OCI-LY3 (cell line): ENCODE measurements around the gene KATNAL2.

ENCODE experiments used
- H2AFZ ChIP-seq: fragments of 200-600, 300-600 bp; shearing (Covaris generic); 2 replicates; pipeline ENCODE4 v1.6.0; 2014; ENCODE audit warnings: antibody characterized with exemption, low read depth, low read length
- H3K27ac ChIP-seq: fragments of 200-600, 300-600 bp; sonication (generic); 2 replicates; pipeline ENCODE4 v1.5.1; 2014; ENCODE audit warnings: mild to moderate bottlenecking, low read length, moderate library complexity, mixed read lengths
- H3K27me3 ChIP-seq: fragments of 200-600, 300-600 bp; sonication (generic); 2 replicates; pipeline ENCODE4 v1.6.1; 2014; ENCODE audit warnings: low read depth, low read length, mixed read lengths
- H3K36me3 ChIP-seq: fragments of 200-600, 300-600 bp; sonication (generic); replicated peaks from 2 replicates; pipeline ENCODE3; 2014; ENCODE audit warnings: low read depth, low read length, mixed read lengths
- H3K4me1 ChIP-seq: fragments of 300-600, 200-600 bp; sonication (generic); 2 replicates; pipeline ENCODE4 v1.6.1; 2014; ENCODE audit warnings: low read length, mixed read lengths
- H3K4me2 ChIP-seq: fragments of 200-600, 300-600 bp; sonication (generic); 2 replicates; pipeline ENCODE4 v1.6.1; 2014; ENCODE audit warnings: low read length, mixed read lengths
- H3K4me3 ChIP-seq: fragments of 300-600, 200-600 bp; sonication (generic); 2 replicates; pipeline ENCODE4 v1.5.1; 2014; ENCODE audit warnings: antibody characterized with exemption, mild to moderate bottlenecking, low read length, moderate library complexity
- H3K79me2 ChIP-seq: fragments of 300-600, 200-600 bp; shearing (Covaris generic); 2 replicates; pipeline ENCODE4 v1.6.1; 2014; ENCODE audit warnings: mild to moderate bottlenecking, low read length, mixed read lengths
- H3K9ac ChIP-seq: fragments of 300-600, 200-600 bp; shearing (Covaris generic); 2 replicates; pipeline ENCODE4 v1.6.0; 2014; ENCODE audit warnings: mild to moderate bottlenecking, low read length, moderate library complexity
- H3K9me3 ChIP-seq: fragments of 200-600, 300-600 bp; shearing (Covaris generic); 2 replicates; pipeline ENCODE4 v1.6.1; 2014; ENCODE audit warnings: low read length, mixed read lengths; ENCODE audit not compliant: insufficient read depth
- H4K20me1 ChIP-seq: fragments of 200-600, 300-600 bp; sonication (generic); 2 replicates; pipeline ENCODE4 v1.6.1; 2016; ENCODE audit warnings: low read length, mixed read lengths; ENCODE audit not compliant: insufficient read depth
- EZH2phosphoT487 ChIP-seq: fragments of 200-600 bp; shearing (Covaris generic); IDR thresholded peaks from 2 replicates; pipeline ENCODE4 v1.6.1; 2018; ENCODE audit warnings: antibody characterized with exemption, mixed run types, low read depth
- TF ChIP-seq, protein P1 (sequence below): fragments of 200-600, 300-600 bp; sonication (generic); IDR thresholded peaks from 2 replicates; pipeline ENCODE4 v1.5.1; 2014; ENCODE audit warnings: antibody characterized with exemption, low read length, low read depth

Gene KATNAL2

DNA sequence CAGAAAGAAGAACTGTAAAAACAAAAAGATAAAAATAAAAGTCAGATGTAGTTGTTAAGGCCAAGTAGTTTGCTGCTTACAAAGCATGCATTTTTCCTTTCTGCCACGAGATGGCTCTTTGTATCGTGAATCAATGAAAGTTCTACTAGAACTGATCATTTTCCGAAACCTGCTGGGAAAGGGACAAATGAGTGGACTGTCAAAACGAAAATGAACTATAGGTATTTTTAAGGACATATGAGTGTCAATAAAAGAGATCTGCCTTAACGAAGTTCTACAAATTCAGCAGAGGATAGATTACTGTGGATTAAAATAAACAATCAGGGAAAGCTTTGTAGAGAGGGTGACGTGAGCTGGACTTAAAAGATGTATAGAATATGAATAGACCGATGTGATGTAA is 133.1 kb downstream of the KATNAL2 start:
- Histone ChIP-seq H4K20me1 (no peaks in the 10 kb centered on the region), H3K4me3 (peak overlapping the region; percentile 36), H2AFZ (peak overlapping the region; percentile 22; the same call in 1 of the 2 replicates), H3K4me1 (peaks cover 4% of the 10 kb centered on the region; the same call in 1 of the 2 replicates), H3K9ac (no peak overlapping the region), H3K79me2 (no peaks in the 10 kb centered on the region), H3K27me3 (no peaks in the 10 kb centered on the region), H3K9me3 (no peaks in the 10 kb centered on the region), H3K4me2 (peak overlapping the region; percentile 63), H3K36me3 (no peaks in the 10 kb centered on the region), H3K27ac (no peak overlapping the region)
- TF ChIP-seq, protein P1, sequence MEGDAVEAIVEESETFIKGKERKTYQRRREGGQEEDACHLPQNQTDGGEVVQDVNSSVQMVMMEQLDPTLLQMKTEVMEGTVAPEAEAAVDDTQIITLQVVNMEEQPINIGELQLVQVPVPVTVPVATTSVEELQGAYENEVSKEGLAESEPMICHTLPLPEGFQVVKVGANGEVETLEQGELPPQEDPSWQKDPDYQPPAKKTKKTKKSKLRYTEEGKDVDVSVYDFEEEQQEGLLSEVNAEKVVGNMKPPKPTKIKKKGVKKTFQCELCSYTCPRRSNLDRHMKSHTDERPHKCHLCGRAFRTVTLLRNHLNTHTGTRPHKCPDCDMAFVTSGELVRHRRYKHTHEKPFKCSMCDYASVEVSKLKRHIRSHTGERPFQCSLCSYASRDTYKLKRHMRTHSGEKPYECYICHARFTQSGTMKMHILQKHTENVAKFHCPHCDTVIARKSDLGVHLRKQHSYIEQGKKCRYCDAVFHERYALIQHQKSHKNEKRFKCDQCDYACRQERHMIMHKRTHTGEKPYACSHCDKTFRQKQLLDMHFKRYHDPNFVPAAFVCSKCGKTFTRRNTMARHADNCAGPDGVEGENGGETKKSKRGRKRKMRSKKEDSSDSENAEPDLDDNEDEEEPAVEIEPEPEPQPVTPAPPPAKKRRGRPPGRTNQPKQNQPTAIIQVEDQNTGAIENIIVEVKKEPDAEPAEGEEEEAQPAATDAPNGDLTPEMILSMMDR: peak; percentile 99
- no peak for TF ChIP-seq EZH2phosphoT487

DNA sequence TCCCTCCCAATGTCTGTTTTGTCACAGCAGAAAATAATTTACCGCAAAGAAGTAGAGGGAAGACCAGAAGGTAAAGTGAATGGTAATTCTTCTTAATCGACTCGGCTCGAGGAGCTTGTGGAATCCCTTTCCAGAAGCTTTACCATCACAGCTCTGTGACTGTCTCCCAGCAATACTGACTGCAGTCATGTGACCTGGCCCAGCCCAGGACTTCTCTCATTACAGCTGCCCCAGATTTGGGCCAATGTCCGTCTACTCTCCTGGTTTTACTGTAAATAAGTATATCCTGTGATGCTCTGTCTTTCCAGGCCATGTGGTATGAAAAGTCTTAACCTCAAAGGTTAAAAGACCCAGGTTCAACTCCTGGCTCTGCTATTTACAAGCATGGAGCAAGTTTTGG is 137.0 kb downstream of the KATNAL2 start:
- no peak overlapping the region for H3K4me2 ChIP-seq
- no peaks in the 10 kb centered on the region for H3K9me3 ChIP-seq
- no peaks in the 10 kb centered on the region for H3K79me2 ChIP-seq
- H3K27ac ChIP-seq: no peak overlapping the region
- H3K27me3 ChIP-seq: no peaks in the 10 kb centered on the region
- no peak overlapping the region for H3K9ac ChIP-seq
- H4K20me1 ChIP-seq: no peaks in the 10 kb centered on the region
- H3K36me3 ChIP-seq: no peaks in the 10 kb centered on the region
- H2AFZ ChIP-seq: no peak overlapping the region
- H3K4me3 ChIP-seq: no peak overlapping the region
- TF ChIP-seq EZH2phosphoT487: no peak
- TF ChIP-seq, protein P1: no peak
- peaks cover 4% of the 10 kb centered on the region; the same call in 1 of the 2 replicates for H3K4me1 ChIP-seq

DNA sequence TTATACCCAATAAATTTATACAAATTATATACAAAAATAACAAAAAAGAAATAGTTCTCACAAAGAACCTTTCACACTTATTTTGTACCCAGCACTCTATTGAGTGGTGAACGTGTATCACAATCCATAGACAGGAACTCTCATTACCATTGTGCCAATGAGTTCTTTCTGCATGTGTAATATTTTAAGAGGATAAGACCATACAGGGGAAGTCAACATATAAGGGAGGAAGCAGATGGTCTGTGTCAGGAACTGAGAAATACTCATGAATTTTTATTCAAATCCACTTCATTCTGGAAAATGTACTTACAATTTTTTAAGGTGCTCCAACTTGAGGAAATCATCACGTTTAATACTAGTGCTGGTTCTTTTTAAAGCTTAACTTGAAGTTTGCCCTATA is 145.1 kb downstream of the KATNAL2 start:
- no peaks in the 10 kb centered on the region for H3K36me3 ChIP-seq
- H2AFZ ChIP-seq: no peak overlapping the region
- no peak overlapping the region for H3K9ac ChIP-seq
- H3K4me2 ChIP-seq: peak overlapping the region; percentile 5; the same call in 1 of the 2 replicates
- H3K27me3 ChIP-seq: no peaks in the 10 kb centered on the region
- H4K20me1 ChIP-seq: no peaks in the 10 kb centered on the region
- peaks cover 11% of the 10 kb centered on the region for H3K4me1 ChIP-seq
- H3K9me3 ChIP-seq: no peaks in the 10 kb centered on the region
- H3K4me3 ChIP-seq: no peak overlapping the region
- TF ChIP-seq EZH2phosphoT487: no peak
- TF ChIP-seq, protein P1: no peak
- no peak overlapping the region for H3K27ac ChIP-seq
- no peaks in the 10 kb centered on the region for H3K79me2 ChIP-seq

DNA sequence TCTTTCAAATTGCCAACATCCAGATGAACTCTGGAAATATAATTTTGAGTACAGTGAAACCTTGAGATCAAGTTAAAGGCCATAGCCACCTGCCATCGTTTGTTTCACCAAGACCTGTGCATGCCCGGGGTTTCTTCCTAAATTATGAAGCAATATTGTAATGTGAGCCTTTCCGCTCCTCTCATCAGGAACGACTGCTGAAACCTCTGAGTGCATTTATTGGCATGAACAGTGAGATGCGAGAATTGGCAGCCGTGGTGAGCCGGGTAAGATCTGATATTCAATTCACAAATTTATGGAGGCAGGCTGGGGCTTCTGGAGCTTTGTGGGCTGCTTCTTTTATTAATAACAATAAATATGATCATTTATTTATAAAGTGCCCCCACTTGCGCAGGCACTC is 145.7 kb downstream of the KATNAL2 start:
- no peaks in the 10 kb centered on the region for H4K20me1 ChIP-seq
- no peaks in the 10 kb centered on the region for H3K27me3 ChIP-seq
- H3K27ac ChIP-seq: no peak overlapping the region
- no peak overlapping the region for H3K9ac ChIP-seq
- H3K9me3 ChIP-seq: no peaks in the 10 kb centered on the region
- no peaks in the 10 kb centered on the region for H3K36me3 ChIP-seq
- no peak overlapping the region for H2AFZ ChIP-seq
- no peak overlapping the region for H3K4me2 ChIP-seq
- H3K4me1 ChIP-seq: peaks cover 11% of the 10 kb centered on the region
- TF ChIP-seq EZH2phosphoT487: no peak
- TF ChIP-seq, protein P1: no peak
- no peak overlapping the region for H3K4me3 ChIP-seq
- H3K79me2 ChIP-seq: no peaks in the 10 kb centered on the region
